K562 (cell line): Measurements from ENCODE around the gene ATP6V1A. TPM values are rescaled to one million over a fixed set of nuclear protein-coding genes. Genes with fewer than 3 reads are reported as not detected.
A peak's percentile ranks its signal among the peaks of the same experiment; 100 is the strongest.

Source experiments
- ATAC-seq: fragments of 200-7000 bp; cut with Tn5 transposase; 3 replicates; pipeline ENCODE4 v1.9.1; 2020; ENCODE audit warnings: moderate library complexity
- BruUV-seq: library from RNA; stranded (reverse); fragments of 400-500 nt; replicated peaks from 2 replicates; lab custom pipeline; 2021; lab: Mats Ljungman, UMichigan
- CTCF ChIA-PET: fragments of 300-600 bp; formaldehyde crosslinking; extraction: SDS; loops from one replicate; lab custom pipeline; 2021; ENCODE audit warnings: low intra/inter-chr PET ratio; lab: Yijun Ruan, JAX
- POLR2A ChIA-PET: fragments of 300-600, 350-650 bp; sonication (Branson Sonifier 250); formaldehyde crosslinking; extraction: SDS; loops from one replicate; lab custom pipeline; 2021; ENCODE audit warnings: antibody characterized with exemption, inconsistent platforms; lab: Yijun Ruan, JAX
- DNase-seq, 4 experiments: peaks; one replicate each; pipeline versions ENCODE4 v3.0.0 to v3.0.0-alpha.2; 2011 to 2018; ENCODE audit warnings: low spot score in 3 of 4, mixed read lengths in 3 of 4; ENCODE audit errors: extremely low read depth in 1 of 4
- FAIRE-seq: peaks from 2 replicates; lab custom pipeline; 2011; peaks lifted over from hg19 to GRCh38; lab: Jason Lieb, UNC
- H2AFZ ChIP-seq: 2 replicates; pipeline ENCODE4 v1.6.0; 2011; ENCODE audit warnings: low read depth, low read length, control low read depth, inconsistent platforms
- H3K27ac ChIP-seq: fragments of 200-600 bp; 3 replicates; pipeline ENCODE4 v1.8.0; 2011; ENCODE audit warnings: low read depth, mild to moderate bottlenecking, control low read depth, inconsistent platforms, low read length, moderate library complexity, mixed read lengths; ENCODE audit errors: extremely low read depth
- H3K27me3 ChIP-seq, 2 experiments: fragments of 300-600 bp in 1 of 2; 2 replicates in 1 of 2; 3 replicates in 1 of 2; pipeline versions ENCODE4 v1.6.0 to v1.8.0; 2011; ENCODE audit warnings: inconsistent platforms in 2 of 2, low read length in 2 of 2, mild to moderate bottlenecking in 1 of 2, mixed read lengths in 1 of 2, moderate library complexity in 1 of 2; ENCODE audit not compliant: control insufficient read depth in 2 of 2, insufficient read depth in 2 of 2
- H3K36me3 ChIP-seq: fragments of 300-600 bp; 3 replicates; pipeline ENCODE4 v1.8.0; 2011; ENCODE audit warnings: mild to moderate bottlenecking, low read length, inconsistent platforms; ENCODE audit not compliant: control insufficient read depth, insufficient read depth
- H3K4me1 ChIP-seq, 2 experiments: fragments of 200-600 bp in 1 of 2; replicated peaks in 1 of 2; 2 replicates in 1 of 2; 3 replicates in 1 of 2; pipeline versions ENCODE4 v1.5.1 to v1.8.0; 2011; ENCODE audit warnings: inconsistent platforms in 2 of 2, low read length in 2 of 2, mild to moderate bottlenecking in 1 of 2, mixed read lengths in 1 of 2, moderate library complexity in 1 of 2; ENCODE audit not compliant: control insufficient read depth in 2 of 2, insufficient read depth in 2 of 2
- H3K4me2 ChIP-seq: 2 replicates; pipeline ENCODE4 v1.6.1; 2011; ENCODE audit warnings: low read length, control low read depth, inconsistent platforms, mixed read lengths; ENCODE audit not compliant: insufficient read depth
- H3K4me3 ChIP-seq: fragments of 200-600 bp; sonication (generic), shearing (Covaris generic); 2 replicates; pipeline ENCODE4 v1.5.1; 2016; ENCODE audit warnings: control low read depth, inconsistent platforms
- H3K79me2 ChIP-seq: fragments of 200-600 bp; 3 replicates; pipeline ENCODE4 v1.8.0; 2011; ENCODE audit warnings: low read length, inconsistent platforms; ENCODE audit not compliant: control insufficient read depth, insufficient read depth
- H3K9ac ChIP-seq, 2 experiments: 2 replicates each; pipeline versions ENCODE4 v1.6.0 to v1.6.1; 2011; ENCODE audit warnings: low read depth in 2 of 2, low read length in 2 of 2, control low read depth in 1 of 2, inconsistent platforms in 1 of 2, mild to moderate bottlenecking in 1 of 2, mixed read lengths in 1 of 2; ENCODE audit not compliant: insufficient read depth in 1 of 2
- H3K9me1 ChIP-seq: one replicate; pipeline ENCODE4 v1.6.0; 2011; ENCODE audit warnings: inconsistent platforms, mild to moderate bottlenecking, low read length, moderate library complexity; ENCODE audit not compliant: control insufficient read depth, insufficient read depth
- H3K9me3 ChIP-seq: replicated peaks from 2 replicates; pipeline ENCODE4 v1.5.1; 2011; ENCODE audit warnings: low read depth, low read length, inconsistent platforms; ENCODE audit not compliant: control insufficient read depth, insufficient read depth
- H4K20me1 ChIP-seq: replicated peaks from 2 replicates; pipeline ENCODE4 v1.6.1; 2011; ENCODE audit warnings: low read length, inconsistent platforms, mixed read lengths; ENCODE audit not compliant: control insufficient read depth, insufficient read depth
- DDX20 ChIP-seq: fragments of 450-650 bp; IDR thresholded peaks from 2 replicates; pipeline ENCODE4 v1.6.1; 2016; ENCODE audit warnings: missing genetic modification characterization, low read depth, mild to moderate bottlenecking, missing compliant biosample characterization, moderate library complexity
- FOXA3 ChIP-seq, 2 experiments: fragments of 450-650 bp in 1 of 2; sonication (generic) in 1 of 2; formaldehyde crosslinking; IDR thresholded peaks in 1 of 2; conservative IDR thresholded peaks in 1 of 2; 2 replicates each; pipeline versions ENCODE4 v1.4.0 to v1.8.0; 2020 to 2022; ENCODE audit warnings: mild to moderate bottlenecking in 2 of 2, missing genetic modification reagents in 1 of 2
- GATA2 ChIP-seq: sonication (generic); formaldehyde crosslinking; IDR thresholded peaks from 2 replicates; pipeline ENCODE4 v1.4.0; 2020; ENCODE audit warnings: mild to moderate bottlenecking, missing genetic modification reagents
- HCFC1 ChIP-seq: IDR thresholded peaks from 2 replicates; pipeline ENCODE4 v1.6.1; 2012; ENCODE audit warnings: low read depth, low read length, improper control_type of control experiment
- HEY1 ChIP-seq: fragments of 250-450 bp; sonication (Bioruptor Pico); IDR thresholded peaks from 2 replicates; pipeline ENCODE4 v1.5.0; 2020; ENCODE audit warnings: mild to moderate bottlenecking, moderate library complexity, borderline replicate concordance
- HMG20B ChIP-seq: fragments of 250-450 bp; sonication (Bioruptor Pico); IDR thresholded peaks from 2 replicates; pipeline ENCODE4 v1.5.0; 2021; ENCODE audit warnings: mild to moderate bottlenecking
- PURB ChIP-seq: sonication (generic); formaldehyde crosslinking; IDR thresholded peaks from 2 replicates; pipeline ENCODE4 v1.9.0; 2021; ENCODE audit warnings: low read depth, mild to moderate bottlenecking, missing genetic modification reagents
- RERE ChIP-seq: sonication (generic); formaldehyde crosslinking; IDR thresholded peaks from 2 replicates; pipeline ENCODE4 v1.8.0; 2023; ENCODE audit warnings: missing genetic modification reagents, mild to moderate bottlenecking, borderline replicate concordance
- RFX5 ChIP-seq: IDR thresholded peaks from 2 replicates; pipeline ENCODE4 v1.6.1; 2011; ENCODE audit warnings: low read depth, mild to moderate bottlenecking, improper control_type of control experiment, low read length
- ZBTB12 ChIP-seq: fragments of 250-450 bp; sonication (Bioruptor Pico); IDR thresholded peaks from 2 replicates; pipeline ENCODE4 v1.4.0; 2020
- ZBTB9 ChIP-seq: fragments of 450-650 bp; formaldehyde crosslinking; IDR thresholded peaks from 2 replicates; pipeline ENCODE4 v1.4.0; 2020; ENCODE audit warnings: mild to moderate bottlenecking, moderate library complexity
- ZNF121 ChIP-seq: sonication (generic); formaldehyde crosslinking; conservative IDR thresholded peaks from 2 replicates; pipeline ENCODE4 v1.8.0; 2022; ENCODE audit warnings: missing genetic modification reagents
- ZNF507 ChIP-seq: conservative IDR thresholded peaks from 2 replicates; pipeline ENCODE4 v1.6.1; 2017; ENCODE audit warnings: missing genetic modification characterization, missing compliant biosample characterization
- ZNF717 ChIP-seq: fragments of 250-450 bp; sonication (Bioruptor Pico); IDR thresholded peaks from 2 replicates; pipeline ENCODE4 v1.5.0; 2021
- in situ Hi-C: fragments of 300-500 bp; cut with MboI; formaldehyde crosslinking; loops from 4 replicates; pipeline ENCODE4 v1.15.0; 2018; ENCODE audit warnings: inconsistent platforms, mixed read lengths
- intact Hi-C: fragments of 100-400 bp; cut with micrococcal nuclease; formaldehyde crosslinking; loops from 2 replicates; pipeline ENCODE4 v1.14.2; 2022
- polyA plus RNA-seq, 8 experiments: library from polyadenylated mRNA; depleted of rRNA in 4 of 8; stranded (reverse) in 5 of 8; unstranded in 3 of 8; fragments of >200 nt; fragmentation: Nextera tagmentation in 2 of 8; fragmentation: Illumina TruSeq in 1 of 8; extraction: Ambion mirVana in 2 of 8; extraction: Trizol in 1 of 8; gene quantifications; 2 replicates each; pipeline versions ENCODE4 v1.2.1 to v1.2.3, GENCODE V29; 2011 to 2014; ENCODE audit warnings: inconsistent platforms in 1 of 8, missing spikeins in 1 of 8
- total RNA-seq, 7 experiments: library from RNA; depleted of rRNA in 6 of 7; stranded (reverse); fragments of >200 nt in 6 of 7; fragmentation: Illumina TruSeq in 2 of 7; extraction: Trizol in 2 of 7; gene quantifications; 2 replicates each; pipeline versions ENCODE4 v1.2.1 to v1.2.3, GENCODE V29; 2011 to 2021; ENCODE audit warnings: low replicate concordance in 1 of 7

ATP6V1A gene
- total and polyA plus RNA-seq, 9 of the 15 experiments (the other 6 are each of a cell fraction or from before 2014, with no cell fraction given): 23.6 to 57.1 (median 39.9) TPM

- ChIA-PET CTCF (no interaction called here), POLR2A (interaction anchor here (0.6 to 1.2 kb wide), 3 partner anchors 9 to 20 kb away, joined by 3 read pairs; no protein-coding TSS in a partner anchor)
- no peaks in the 10 kb centered on the region for H3K9me3 ChIP-seq
- H3K9me1 ChIP-seq: no peaks in the 10 kb centered on the region
- ATAC-seq (no peak), DNase-seq (peak in 2 of 4 experiments; percentile 2 to 6), FAIRE-seq (peak; percentile 19)
- H2AFZ ChIP-seq: no peak overlapping the region
- H3K36me3 ChIP-seq: peaks cover 32% of the 10 kb centered on the region; the same call in 1 of the 3 replicates
- H3K4me2 ChIP-seq: no peak overlapping the region
- no peaks in the 10 kb centered on the region for H4K20me1 ChIP-seq
- BruUV-seq: no TSS peak
- peak overlapping the region; percentile 23; the same call in 1 of the 3 replicates for H3K27ac ChIP-seq
- H3K4me3 ChIP-seq: no peak overlapping the region
- in situ Hi-C loops (no loop called here), intact Hi-C loops (no loop called here)
- H3K4me1 ChIP-seq: no peaks in the 10 kb centered on the region
- H3K79me2 ChIP-seq: no peaks in the 10 kb centered on the region
- no peaks in the 10 kb centered on the region for H3K27me3 ChIP-seq
- H3K9ac ChIP-seq: no peak overlapping the region
- TF ChIP-seq PURB (CRISPR knock-in tag) (no peak), HEY1 (CRISPR knock-in tag) (no peak), ZNF717 (CRISPR knock-in tag) (no peak), HCFC1 (no peak), RFX5 (no peak), ZBTB9 (CRISPR knock-in tag) (no peak), ZNF507 (no peak), FOXA3 (CRISPR knock-in tag; conservative IDR thresholded peaks at IDR 0.05 in 1 of 2, IDR thresholded peaks at IDR 0.05 in 1 of 2) (no peak), DDX20 (tag) (no peak), ZBTB12 (CRISPR knock-in tag) (no peak), HMG20B (CRISPR knock-in tag) (no peak), ZNF121 (no peak), RERE (no peak), GATA2 (no peak)
These were observed 36.6 kb downstream of the ATP6V1A start for GRCh38 chr3:113783463-113783862.
